ENCODE data around the gene NEDD9. TPM values are rescaled to one million over a fixed set of nuclear protein-coding genes. Genes with fewer than 3 reads are reported as not detected.
A peak's percentile ranks its signal among the peaks of the same experiment; 100 is the strongest.

NEDD9 gene
- total and polyA plus RNA-seq, 2 of the 13 experiments (the other 11 are each of a cell fraction or from before 2014, with no cell fraction given) = 27.1 to 389 TPM

DNA sequence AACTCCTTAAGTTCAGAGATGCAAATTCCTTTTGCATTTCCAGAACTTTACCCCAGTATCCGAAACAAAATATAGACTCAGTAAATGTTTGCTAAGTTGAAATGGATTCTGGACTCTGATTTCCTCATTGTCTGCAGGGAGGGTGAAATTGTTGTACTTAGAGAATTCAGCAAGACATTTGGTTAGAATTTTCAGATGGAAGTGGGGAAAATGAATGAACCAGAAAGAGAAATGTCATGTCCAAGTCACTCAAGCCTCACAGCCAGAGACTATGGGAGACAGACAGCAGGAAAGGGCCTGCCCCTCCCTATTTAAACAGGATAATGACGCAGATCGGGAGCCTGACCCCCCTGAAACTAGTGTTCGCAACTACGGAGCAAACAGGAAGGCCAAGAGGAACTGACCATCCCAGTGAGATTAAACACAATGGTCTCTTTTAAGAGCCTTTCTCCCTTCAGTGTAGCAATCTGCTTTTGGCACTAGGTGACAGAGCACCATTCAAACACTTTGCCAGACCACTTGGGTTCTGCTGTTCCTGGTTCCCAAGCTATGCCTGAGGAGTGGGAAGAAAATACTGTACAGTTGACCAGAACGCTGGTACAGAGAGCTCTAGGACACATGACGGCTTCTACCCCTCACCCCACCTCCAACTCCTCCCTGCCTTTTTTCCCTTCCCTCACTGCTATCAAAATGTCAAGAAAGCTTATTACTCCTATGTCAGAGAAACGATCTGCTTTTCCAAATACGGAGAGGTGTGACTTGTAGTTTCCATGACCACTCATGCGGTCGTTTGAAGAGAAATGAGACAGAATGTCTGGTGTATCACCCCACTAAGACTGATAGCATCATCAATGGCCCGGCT is 13.7 kb downstream of the NEDD9 start (continued):
- TF ChIP-seq ZIK1 (CRISPR knock-in tag; IDR thresholded peaks at IDR 0.05; ENCODE audit: borderline replicate concordance, low read depth) = 0 out of 2 replicates have a peak, but pooled peaks have one; percentile 78
- no peak; the same call in 1 of the 2 replicates for TF ChIP-seq MEF2D (CRISPR knock-in tag; IDR thresholded peaks at IDR 0.05)
- TF ChIP-seq, protein P1, sequence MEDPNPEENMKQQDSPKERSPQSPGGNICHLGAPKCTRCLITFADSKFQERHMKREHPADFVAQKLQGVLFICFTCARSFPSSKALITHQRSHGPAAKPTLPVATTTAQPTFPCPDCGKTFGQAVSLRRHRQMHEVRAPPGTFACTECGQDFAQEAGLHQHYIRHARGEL (CRISPR knock-in tag; IDR thresholded peaks at IDR 0.05) = no peak
- TF ChIP-seq, protein P2, sequence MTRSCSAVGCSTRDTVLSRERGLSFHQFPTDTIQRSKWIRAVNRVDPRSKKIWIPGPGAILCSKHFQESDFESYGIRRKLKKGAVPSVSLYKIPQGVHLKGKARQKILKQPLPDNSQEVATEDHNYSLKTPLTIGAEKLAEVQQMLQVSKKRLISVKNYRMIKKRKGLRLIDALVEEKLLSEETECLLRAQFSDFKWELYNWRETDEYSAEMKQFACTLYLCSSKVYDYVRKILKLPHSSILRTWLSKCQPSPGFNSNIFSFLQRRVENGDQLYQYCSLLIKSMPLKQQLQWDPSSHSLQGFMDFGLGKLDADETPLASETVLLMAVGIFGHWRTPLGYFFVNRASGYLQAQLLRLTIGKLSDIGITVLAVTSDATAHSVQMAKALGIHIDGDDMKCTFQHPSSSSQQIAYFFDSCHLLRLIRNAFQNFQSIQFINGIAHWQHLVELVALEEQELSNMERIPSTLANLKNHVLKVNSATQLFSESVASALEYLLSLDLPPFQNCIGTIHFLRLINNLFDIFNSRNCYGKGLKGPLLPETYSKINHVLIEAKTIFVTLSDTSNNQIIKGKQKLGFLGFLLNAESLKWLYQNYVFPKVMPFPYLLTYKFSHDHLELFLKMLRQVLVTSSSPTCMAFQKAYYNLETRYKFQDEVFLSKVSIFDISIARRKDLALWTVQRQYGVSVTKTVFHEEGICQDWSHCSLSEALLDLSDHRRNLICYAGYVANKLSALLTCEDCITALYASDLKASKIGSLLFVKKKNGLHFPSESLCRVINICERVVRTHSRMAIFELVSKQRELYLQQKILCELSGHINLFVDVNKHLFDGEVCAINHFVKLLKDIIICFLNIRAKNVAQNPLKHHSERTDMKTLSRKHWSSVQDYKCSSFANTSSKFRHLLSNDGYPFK (CRISPR knock-in tag; IDR thresholded peaks at IDR 0.05; ENCODE audit: borderline replicate concordance) = no peak
- TF ChIP-seq, protein P3, sequence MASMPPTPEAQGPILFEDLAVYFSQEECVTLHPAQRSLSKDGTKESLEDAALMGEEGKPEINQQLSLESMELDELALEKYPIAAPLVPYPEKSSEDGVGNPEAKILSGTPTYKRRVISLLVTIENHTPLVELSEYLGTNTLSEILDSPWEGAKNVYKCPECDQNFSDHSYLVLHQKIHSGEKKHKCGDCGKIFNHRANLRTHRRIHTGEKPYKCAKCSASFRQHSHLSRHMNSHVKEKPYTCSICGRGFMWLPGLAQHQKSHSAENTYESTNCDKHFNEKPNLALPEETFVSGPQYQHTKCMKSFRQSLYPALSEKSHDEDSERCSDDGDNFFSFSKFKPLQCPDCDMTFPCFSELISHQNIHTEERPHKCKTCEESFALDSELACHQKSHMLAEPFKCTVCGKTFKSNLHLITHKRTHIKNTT (CRISPR knock-in tag; IDR thresholded peaks at IDR 0.05) = no peak
- TF ChIP-seq KAT7 (CRISPR knock-in tag; IDR thresholded peaks at IDR 0.05; ENCODE audit: borderline replicate concordance) = peak; percentile 74
- TF ChIP-seq, protein P4, sequence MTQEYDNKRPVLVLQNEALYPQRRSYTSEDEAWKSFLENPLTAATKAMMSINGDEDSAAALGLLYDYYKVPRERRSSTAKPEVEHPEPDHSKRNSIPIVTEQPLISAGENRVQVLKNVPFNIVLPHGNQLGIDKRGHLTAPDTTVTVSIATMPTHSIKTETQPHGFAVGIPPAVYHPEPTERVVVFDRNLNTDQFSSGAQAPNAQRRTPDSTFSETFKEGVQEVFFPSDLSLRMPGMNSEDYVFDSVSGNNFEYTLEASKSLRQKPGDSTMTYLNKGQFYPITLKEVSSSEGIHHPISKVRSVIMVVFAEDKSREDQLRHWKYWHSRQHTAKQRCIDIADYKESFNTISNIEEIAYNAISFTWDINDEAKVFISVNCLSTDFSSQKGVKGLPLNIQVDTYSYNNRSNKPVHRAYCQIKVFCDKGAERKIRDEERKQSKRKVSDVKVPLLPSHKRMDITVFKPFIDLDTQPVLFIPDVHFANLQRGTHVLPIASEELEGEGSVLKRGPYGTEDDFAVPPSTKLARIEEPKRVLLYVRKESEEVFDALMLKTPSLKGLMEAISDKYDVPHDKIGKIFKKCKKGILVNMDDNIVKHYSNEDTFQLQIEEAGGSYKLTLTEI (CRISPR knock-in tag; conservative IDR thresholded peaks at IDR 0.05) = no peak
- peak; percentile 75; the same call in 1 of the 2 replicates for TF ChIP-seq RXRB (CRISPR knock-in tag; IDR thresholded peaks at IDR 0.05; ENCODE audit: borderline replicate concordance)
- TF ChIP-seq POGZ (CRISPR knock-in tag; IDR thresholded peaks at IDR 0.05) = peak; percentile 79
- peak; percentile 80; the same call in 1 of the 2 replicates for TF ChIP-seq RFXANK (CRISPR knock-in tag; IDR thresholded peaks at IDR 0.05)
- TF ChIP-seq SP140L (CRISPR knock-in tag; IDR thresholded peaks at IDR 0.05; ENCODE audit: borderline replicate concordance) = 0 out of 2 replicates have a peak, but pooled peaks have one; percentile 42
- no peak for TF ChIP-seq SRSF9 (IDR thresholded peaks at IDR 0.05; ENCODE audit: borderline replicate concordance, insufficient read depth, low read depth, low read length, poor library complexity, severe bottlenecking)
- TF ChIP-seq TRIM24 (CRISPR knock-in tag; IDR thresholded peaks at IDR 0.05) = no peak
- TF ChIP-seq SP2 (CRISPR knock-in tag; IDR thresholded peaks at IDR 0.05) = no peak
- TF ChIP-seq IKZF4 (CRISPR knock-in tag; IDR thresholded peaks at IDR 0.05; ENCODE audit: borderline replicate concordance, low read depth, not compliant biosample characterization) = no peak
- TF ChIP-seq ZNF383 (CRISPR knock-in tag; IDR thresholded peaks at IDR 0.05; ENCODE audit: borderline replicate concordance) = no peak
- TF ChIP-seq ZNF792 (CRISPR knock-in tag; IDR thresholded peaks at IDR 0.05) = peak; percentile 82; the same call in 1 of the 2 replicates
- TF ChIP-seq ZNF367 (CRISPR knock-in tag; IDR thresholded peaks at IDR 0.05; ENCODE audit: borderline replicate concordance) = no peak
- peak; percentile 76 for TF ChIP-seq HDAC1 (CRISPR knock-in tag; IDR thresholded peaks at IDR 0.05)
- TF ChIP-seq AGO2 (optimal IDR thresholded peaks at IDR 0.05; ENCODE audit: low read depth, low read length) = no peak
- no peak for TF ChIP-seq NFE2L2 (IDR thresholded peaks at IDR 0.05; ENCODE audit: low read length)
- TF ChIP-seq, protein P5, sequence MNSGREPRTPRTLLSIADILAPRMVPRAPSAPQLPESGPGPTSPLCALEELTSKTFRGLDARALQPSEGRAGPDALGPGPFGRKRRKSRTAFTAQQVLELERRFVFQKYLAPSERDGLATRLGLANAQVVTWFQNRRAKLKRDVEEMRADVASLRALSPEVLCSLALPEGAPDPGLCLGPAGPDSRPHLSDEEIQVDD (CRISPR knock-in tag; IDR thresholded peaks at IDR 0.05; ENCODE audit: borderline replicate concordance) = no peak

All from HepG2 (cell line).